SU-DHL-6 (cell line): Measurements from ENCODE around the gene ANAPC2.

Experiments
- H2AFZ ChIP-seq: fragments of 200-600 bp; sonication (generic); 2 replicates; pipeline ENCODE4 v1.6.1; 2014; ENCODE audit warnings: low read depth, mild to moderate bottlenecking, moderate library complexity, mixed read lengths, antibody characterized with exemption, low read length; ENCODE audit not compliant: severe bottlenecking
- H3F3A ChIP-seq: fragments of 200-600 bp; shearing (Covaris generic); 2 replicates; pipeline ENCODE4 v1.6.0; 2016; ENCODE audit warnings: antibody characterized with exemption, mild to moderate bottlenecking; ENCODE audit not compliant: insufficient read depth
- H3K27ac ChIP-seq: fragments of 200-600 bp; sonication (generic); 2 replicates; pipeline ENCODE4 v1.5.1; 2016; ENCODE audit warnings: low read depth, mild to moderate bottlenecking, low read length, moderate library complexity, mixed read lengths
- H3K27me3 ChIP-seq: fragments of 200-600 bp; sonication (generic), shearing (Covaris generic); 2 replicates; pipeline ENCODE4 v1.6.0; 2014; ENCODE audit warnings: mild to moderate bottlenecking, low read length
- H3K36me3 ChIP-seq: fragments of 200-600 bp; sonication (generic); 2 replicates; pipeline ENCODE4 v1.6.1; 2014; ENCODE audit warnings: mild to moderate bottlenecking, low read length, mixed read lengths
- H3K4me2 ChIP-seq: fragments of 300-600, 200-600 bp; shearing (Covaris generic), sonication (generic); 2 replicates; pipeline ENCODE4 v1.6.0; 2014; ENCODE audit warnings: low read length, low read depth, mild to moderate bottlenecking; ENCODE audit not compliant: poor library complexity, severe bottlenecking
- H3K4me3 ChIP-seq: fragments of 200-600 bp; sonication (generic); 2 replicates; pipeline ENCODE4 v1.5.1; 2014; ENCODE audit warnings: antibody characterized with exemption, low read length, mild to moderate bottlenecking, mixed read lengths; ENCODE audit not compliant: insufficient read depth, poor library complexity, severe bottlenecking
- H3K79me2 ChIP-seq: fragments of 200-600 bp; sonication (generic); 2 replicates; pipeline ENCODE4 v1.6.1; 2014; ENCODE audit warnings: mild to moderate bottlenecking, low read length, moderate library complexity; ENCODE audit not compliant: insufficient read depth
- H3K9ac ChIP-seq: fragments of 200-600 bp; sonication (generic); 2 replicates; pipeline ENCODE4 v1.7.0; 2014; ENCODE audit warnings: mild to moderate bottlenecking, low read length
- H3K9me2 ChIP-seq: fragments of 200-600 bp; sonication (generic); replicated peaks from 2 replicates; pipeline ENCODE4 v1.6.1; 2014; ENCODE audit warnings: low read length; ENCODE audit not compliant: insufficient read depth
- H3K9me3 ChIP-seq: fragments of 200-600 bp; sonication (generic); 2 replicates; pipeline ENCODE4 v1.6.1; 2014; ENCODE audit warnings: low read length, mixed read lengths; ENCODE audit not compliant: insufficient read depth
- H4K20me1 ChIP-seq: fragments of 200-600 bp; sonication (generic); 2 replicates; pipeline ENCODE4 v1.6.1; 2014; ENCODE audit warnings: low read depth, mild to moderate bottlenecking, antibody characterized with exemption, low read length, moderate library complexity, mixed read lengths
- CTCF ChIP-seq: fragments of 200-600 bp; sonication (generic); IDR thresholded peaks from one replicate; pipeline ENCODE4 v1.5.1; 2017; ENCODE audit warnings: antibody characterized with exemption, mild to moderate bottlenecking, low read length, moderate library complexity; ENCODE audit not compliant: insufficient read depth, poor library complexity, severe bottlenecking
- EZH2phosphoT487 ChIP-seq: fragments of 200-600 bp; sonication (generic), shearing (Covaris generic); conservative IDR thresholded peaks from 2 replicates; pipeline ENCODE4 v1.6.1; 2018; ENCODE audit warnings: mild to moderate bottlenecking, antibody characterized with exemption, low read length, moderate library complexity, mixed read lengths

ANAPC2 gene

DNA sequence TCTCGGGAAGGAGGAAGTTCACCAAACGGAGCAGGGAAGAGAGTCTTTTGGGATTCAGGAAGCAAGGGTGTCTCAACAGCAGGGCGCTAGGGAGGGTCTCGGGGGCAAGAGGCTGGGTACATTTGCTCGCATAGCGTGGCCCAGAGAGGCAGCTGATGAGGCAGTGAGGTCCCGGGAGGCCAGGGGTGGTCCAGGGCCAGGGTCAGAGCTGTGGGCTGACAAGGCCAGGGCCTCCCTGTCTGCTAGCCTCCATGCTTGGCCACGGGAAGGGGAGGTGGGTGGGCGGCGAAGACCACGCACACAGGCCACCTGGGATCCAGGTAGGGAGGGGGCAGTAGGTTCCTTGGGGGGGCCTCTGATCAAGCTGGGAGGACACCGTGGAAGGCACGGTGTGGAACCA, 23.2 kb upstream of the ANAPC2 start:
- H3K4me2 ChIP-seq = no peak overlapping the region
- no peaks in the 10 kb centered on the region for H3K27me3 ChIP-seq
- no peak overlapping the region for H3K4me3 ChIP-seq
- H3K79me2 ChIP-seq = peaks cover 6% of the 10 kb centered on the region
- H3K9me2 ChIP-seq = no peaks in the 10 kb centered on the region
- H4K20me1 ChIP-seq = no peaks in the 10 kb centered on the region
- H2AFZ ChIP-seq = no peak overlapping the region
- H3K27ac ChIP-seq = no peak overlapping the region
- H3K9ac ChIP-seq = no peak overlapping the region
- no peaks in the 10 kb centered on the region for H3K36me3 ChIP-seq
- TF ChIP-seq CTCF = no peak
- no peak for TF ChIP-seq EZH2phosphoT487
- H3K9me3 ChIP-seq = no peaks in the 10 kb centered on the region
- H3F3A ChIP-seq = no peaks in the 10 kb centered on the region

DNA sequence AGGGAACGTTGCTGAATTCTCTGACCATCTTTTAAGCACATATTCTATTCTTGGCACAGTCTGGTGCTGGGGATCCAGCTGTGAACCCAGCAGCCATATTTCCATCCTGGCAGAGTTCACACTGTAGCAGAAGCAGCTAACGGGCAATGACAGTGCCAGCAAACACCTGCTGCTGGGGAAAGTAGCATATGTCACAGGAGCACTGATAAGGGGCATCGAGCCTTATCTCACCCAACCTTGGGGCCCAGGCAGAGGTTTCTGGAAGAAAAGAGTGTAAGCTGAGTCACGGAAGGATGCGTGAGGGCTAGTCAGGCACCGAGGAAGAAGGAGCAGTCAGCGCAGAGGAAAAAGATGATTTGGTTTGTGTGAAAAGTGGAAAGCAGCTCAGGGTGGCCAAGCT, 18.2 kb upstream of the ANAPC2 start:
- H3K27ac ChIP-seq = no peak overlapping the region
- no peaks in the 10 kb centered on the region for H3K36me3 ChIP-seq
- H3K9ac ChIP-seq = peak overlapping the region; percentile 99
- no peak overlapping the region for H2AFZ ChIP-seq
- H4K20me1 ChIP-seq = no peaks in the 10 kb centered on the region
- H3F3A ChIP-seq = peaks cover 9% of the 10 kb centered on the region
- peaks cover 31% of the 10 kb centered on the region for H3K79me2 ChIP-seq
- no peaks in the 10 kb centered on the region for H3K9me3 ChIP-seq
- TF ChIP-seq EZH2phosphoT487 = no peak
- no peak for TF ChIP-seq CTCF
- H3K4me2 ChIP-seq = peak overlapping the region; percentile 78
- H3K9me2 ChIP-seq = no peaks in the 10 kb centered on the region
- peak overlapping the region; percentile 69 for H3K4me3 ChIP-seq
- H3K27me3 ChIP-seq = no peaks in the 10 kb centered on the region

DNA sequence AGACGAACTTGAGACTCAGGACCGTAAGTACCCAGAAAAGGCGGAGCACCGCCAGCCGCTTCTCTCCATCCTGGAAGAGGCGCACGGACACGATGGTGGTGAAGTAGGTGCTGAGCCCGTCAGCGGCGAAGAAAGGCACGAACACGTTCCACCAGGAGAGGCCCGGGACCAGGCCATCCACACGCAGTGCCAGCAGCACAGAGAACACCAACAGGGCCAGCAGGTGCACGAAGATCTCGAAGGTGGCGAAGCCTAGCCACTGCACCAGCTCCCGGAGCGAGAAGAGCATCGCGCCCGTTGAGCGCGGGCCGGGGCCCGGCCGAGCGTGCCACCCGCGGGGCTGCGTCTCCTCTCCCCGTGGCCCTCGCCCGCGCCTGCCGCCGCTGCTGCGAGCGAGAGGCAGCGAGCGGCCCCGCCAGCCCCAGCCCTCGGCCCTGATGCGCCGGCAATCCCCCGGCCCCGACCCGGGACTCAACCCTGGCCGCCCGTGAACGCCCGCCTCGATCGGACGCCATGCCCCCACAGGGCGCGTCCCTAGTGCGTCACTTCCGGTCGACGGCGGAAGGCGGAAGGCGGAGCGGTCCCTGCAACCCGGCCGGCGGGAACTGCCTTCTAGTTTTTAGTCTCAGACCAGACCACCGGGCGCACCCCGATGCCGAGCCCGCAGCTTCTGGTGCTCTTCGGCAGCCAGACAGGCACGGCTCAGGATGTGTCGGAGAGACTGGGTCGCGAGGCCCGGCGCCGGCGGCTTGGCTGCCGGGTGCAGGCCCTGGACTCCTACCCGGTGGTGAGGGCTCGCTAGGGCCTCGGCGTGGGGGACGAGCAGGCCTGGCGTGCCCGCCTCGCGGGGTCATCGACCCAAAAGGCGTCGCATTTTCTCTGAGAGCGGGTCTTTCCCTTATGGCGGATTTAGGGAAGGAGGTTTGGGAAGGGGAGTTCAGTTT, 17.0 kb upstream of the ANAPC2 start, which contains the start of the genes NDOR1 and TMEM203:
NDOR1 (plus strand) TSS at position 575 of the 944 bp plus-strand sequence; CDS start at position 653, 78 bp downstream.
TMEM203 (minus strand) TSS at position 523 of the 944 bp plus-strand sequence; CDS start at position 289, 234 bp downstream.
- peak within 1 kb of the TSS; percentile 24 for H2AFZ ChIP-seq
- peak within 1 kb of the TSS; percentile 48; the same call in 1 of the 2 replicates for H3K27ac ChIP-seq
- peak within 1 kb of the TSS; percentile 99 for H3K9ac ChIP-seq

More for the DNA sequence above, 17.0 kb upstream of the ANAPC2 start, which contains the start of the genes NDOR1 and TMEM203:
- TF ChIP-seq CTCF (no peak), EZH2phosphoT487 (no peak)
- Histone ChIP-seq H3K79me2 (peaks cover 31% of the 10 kb centered on the region), H3K4me3 (peak within 1 kb of the TSS; percentile 69), H3K9me3 (no peaks in the 10 kb centered on the region), H3K36me3 (no peaks in the 10 kb centered on the region), H3K27me3 (no peaks in the 10 kb centered on the region), H3K4me2 (peak within 1 kb of the TSS; percentile 78), H3K9me2 (no peaks in the 10 kb centered on the region), H3F3A (peaks cover 12% of the 10 kb centered on the region), H4K20me1 (no peaks in the 10 kb centered on the region)
